HG03439 (cell line): ENCODE data around the gene IDI2.
"Not testable (repeated sequence)": the region's sequence is repeated elsewhere in the genome, so short reads cannot be mapped to it uniquely, and the experiment has no call there.

ENCODE experiments used
- ATAC-seq: cut with Tn5 transposase; IDR thresholded peaks from one replicate; pipeline ENCODE4 v1.9.1; 2021; ENCODE audit warnings: mild to moderate bottlenecking, moderate library complexity; ENCODE audit not compliant: unreplicated experiment

The IDI2 gene

GRCh38 chr10:1025683-1026082, at the start of gene IDI2:
Gene IDI2, minus strand, starts transcription at chr10:1025859. Its CDS starts 1,136 bp downstream, at chr10:1024723.
- no peak for ATAC-seq

DNA sequence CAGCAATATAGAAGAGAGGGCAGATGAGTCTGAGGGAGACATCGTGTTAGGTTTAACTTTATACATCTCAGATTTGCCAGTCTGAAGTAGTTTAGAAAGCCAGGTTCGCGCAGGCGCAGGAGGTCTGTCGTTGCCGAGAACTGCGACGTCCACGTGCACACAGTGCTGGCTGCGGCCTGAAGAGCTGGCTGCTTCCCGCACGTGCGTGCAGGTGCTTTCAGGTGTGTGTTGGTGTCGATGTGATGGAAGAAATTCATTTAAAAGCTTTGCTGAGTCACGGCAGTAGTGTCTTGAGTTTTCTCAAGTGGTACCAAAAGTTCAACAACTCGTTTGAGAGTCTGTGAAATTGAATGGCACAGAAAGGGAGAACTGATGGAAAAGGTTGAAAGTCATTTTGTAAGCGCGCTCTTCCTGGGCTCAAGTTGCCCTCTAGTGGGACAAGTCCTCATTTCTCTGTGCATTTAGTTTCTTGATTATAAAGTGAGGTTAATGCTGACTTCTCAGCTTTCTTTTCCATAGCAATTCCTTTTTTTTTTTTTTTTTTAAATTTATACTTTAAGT, 49.2 kb upstream of the IDI2 start:
- ATAC-seq: no peak

GRCh38 chr10:1074052-1074747, 48.5 kb upstream of the IDI2 start:
- no peak for ATAC-seq

GRCh38 chr10:1070919-1071318, 45.3 kb upstream of the IDI2 start:
- no peak for ATAC-seq

GRCh38 chr10:1068380-1069361, 43.0 kb upstream of the IDI2 start:
- no peak for ATAC-seq

GRCh38 chr10:1066734-1067133, 41.1 kb upstream of the IDI2 start:
- not testable (repeated sequence) for ATAC-seq

GRCh38 chr10:1064964-1065247, 39.2 kb upstream of the IDI2 start:
- no peak for ATAC-seq

DNA sequence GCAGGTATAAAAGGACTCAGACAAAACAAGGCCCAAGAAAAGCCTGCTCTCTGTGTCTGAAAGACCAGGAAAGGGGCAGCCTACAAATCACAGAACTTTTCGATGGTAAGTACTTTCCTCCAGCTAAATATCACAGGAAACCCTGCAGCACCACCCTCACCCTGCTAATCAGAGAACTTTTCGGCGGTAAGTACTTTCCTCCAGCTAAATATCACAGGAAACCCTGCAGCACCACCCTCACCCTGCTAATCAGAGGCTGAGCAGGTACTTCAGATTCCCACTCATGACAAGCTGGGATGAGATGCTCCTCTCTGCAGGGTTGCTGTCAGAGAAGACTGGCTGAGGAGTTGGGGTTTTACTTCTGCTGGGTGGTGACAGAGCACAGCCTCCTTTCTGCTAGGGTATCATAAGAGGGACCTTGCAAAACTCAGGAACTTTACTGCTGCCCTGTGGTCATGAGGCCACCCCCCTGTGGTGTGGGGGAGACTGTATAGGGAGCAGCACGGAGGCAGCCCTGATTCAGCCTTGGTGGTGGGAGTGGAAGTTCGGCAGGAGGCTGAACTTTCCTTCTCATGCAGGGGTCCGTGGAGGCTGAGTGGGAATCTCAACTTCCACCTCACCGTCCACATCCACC, 37.7 kb upstream of the IDI2 start:
- no peak for ATAC-seq

- no peak for ATAC-seq
These were observed 36.5 kb upstream of the IDI2 start for GRCh38 chr10:1061930-1062774.

GRCh38 chr10:1059902-1060301, 34.2 kb upstream of the IDI2 start:
- ATAC-seq: no peak

DNA sequence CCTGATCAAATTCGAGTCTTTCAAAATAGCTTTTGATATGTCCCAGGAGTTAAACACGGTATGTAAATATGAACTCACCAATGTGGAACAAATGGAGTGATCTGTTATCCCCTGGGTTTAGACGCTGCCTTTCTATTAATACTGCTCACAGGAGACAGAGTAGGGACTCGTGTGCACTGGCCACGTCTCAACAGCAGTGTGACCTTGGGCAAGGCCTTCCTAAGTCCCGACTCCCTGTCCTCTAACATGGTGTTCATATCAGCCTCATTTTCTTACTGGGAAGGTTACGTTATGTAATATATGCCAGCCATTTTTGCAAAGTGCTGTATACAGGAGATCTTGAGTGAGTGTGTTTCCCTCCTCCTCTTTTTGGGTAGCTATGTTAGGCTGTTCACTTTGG, 32.4 kb upstream of the IDI2 start:
- ATAC-seq: no peak

- no peak for ATAC-seq
These were observed 31.5 kb upstream of the IDI2 start for GRCh38 chr10:1057106-1057657.

DNA sequence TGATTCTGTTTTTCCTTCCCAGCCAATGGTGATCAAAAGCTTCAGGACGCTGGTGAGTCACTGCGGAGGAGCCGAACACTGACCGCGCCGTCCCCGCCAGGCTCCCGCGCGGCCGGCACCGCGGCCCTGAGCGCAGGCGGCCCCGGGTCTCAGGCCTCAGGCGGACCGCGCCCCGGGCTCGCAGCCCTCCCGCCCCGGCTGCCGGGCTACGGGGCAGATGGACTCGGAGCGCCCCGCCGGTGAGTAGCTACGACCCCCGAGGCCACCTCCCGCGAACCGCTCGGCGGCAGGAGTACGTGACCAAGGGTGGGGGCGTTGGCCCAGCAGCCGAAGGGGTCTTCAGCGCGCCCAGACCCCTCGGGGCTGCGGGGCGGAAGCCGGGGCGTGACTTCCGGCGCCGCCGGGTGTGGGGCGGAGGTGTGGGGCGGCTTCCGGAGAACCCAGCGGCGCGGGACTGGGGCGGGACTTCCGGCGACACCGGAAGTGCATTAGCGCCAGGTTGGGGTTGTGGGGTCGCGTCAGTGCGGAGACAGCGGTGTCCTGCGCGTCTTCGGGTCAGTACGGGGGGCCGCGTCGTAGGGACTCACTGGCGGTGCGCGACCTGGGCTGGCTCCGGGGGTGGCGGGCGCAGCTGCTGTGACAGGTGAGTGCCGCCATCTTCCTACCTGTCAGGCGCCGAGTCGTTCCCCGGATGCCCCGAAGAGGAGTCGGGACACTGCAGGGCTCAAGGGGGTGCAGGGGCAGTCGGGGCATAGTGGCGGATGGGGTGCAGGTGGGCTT, 30.9 kb upstream of the IDI2 start, which contains the start of gene WDR37:
TSS of gene WDR37 (plus strand) at position 60 of the 780 bp plus-strand sequence. CDS start 15,771 bp downstream, outside the sequence.
- peak; percentile 85 for ATAC-seq

GRCh38 chr10:1054684-1055083, 29.0 kb upstream of the IDI2 start:
- ATAC-seq: no peak

- no peak for ATAC-seq
These were observed 24.9 kb upstream of the IDI2 start for GRCh38 chr10:1050554-1050953.

GRCh38 chr10:1050145-1050544, 24.5 kb upstream of the IDI2 start:
- no peak for ATAC-seq

GRCh38 chr10:1049425-1049958, 23.8 kb upstream of the IDI2 start:
- ATAC-seq: no peak

DNA sequence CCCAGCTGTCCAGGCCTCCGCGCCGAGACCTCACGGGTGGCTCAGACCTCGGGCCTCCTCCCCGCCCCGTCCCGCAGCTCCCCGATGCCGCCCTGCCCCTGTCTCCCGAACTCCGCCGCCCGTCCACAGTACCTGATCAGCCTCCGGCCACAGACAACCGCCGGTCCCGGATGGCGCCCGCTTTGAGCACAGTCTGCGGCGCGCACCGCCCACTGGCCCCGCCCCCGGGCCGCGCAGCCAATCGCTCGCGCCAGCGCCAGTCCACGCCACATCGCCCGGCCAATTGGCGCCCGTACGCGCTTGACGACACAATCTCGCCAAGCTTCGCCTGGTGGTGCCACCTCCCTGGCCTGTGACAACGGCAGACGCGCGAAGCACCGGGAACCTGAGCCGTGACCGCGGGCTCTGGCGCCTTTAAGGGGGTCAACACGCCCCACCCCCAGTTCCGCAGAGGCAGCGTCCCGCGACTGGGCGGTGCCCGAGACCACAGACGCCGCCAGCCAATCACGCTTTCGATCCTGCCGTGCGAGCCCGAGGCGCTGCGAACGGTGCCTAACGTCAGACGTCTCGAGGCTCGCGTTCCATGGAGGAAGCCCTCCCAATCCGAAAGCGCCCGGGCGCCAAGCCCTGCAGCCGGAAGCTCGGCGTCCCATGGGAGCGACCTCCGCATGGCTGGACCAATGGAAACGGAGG, 23.2 kb upstream of the IDI2 start, which contains the start of gene IDI1:
TSS of gene IDI1 (minus strand) at position 388 of the 693 bp plus-strand sequence. CDS start at position 272, 116 bp downstream.
- peak; percentile 79 for ATAC-seq
